Natural killer cell treated with Interleukin-12 subunit alpha and Interleukin-12 subunit beta and Interleukin-15 and Interleukin-18, amount 100 ng/mL, for 72 hours (primary cell): ENCODE data around the gene ANKRD13B. TPM values are rescaled to one million over a fixed set of nuclear protein-coding genes. Genes with fewer than 3 reads are reported as not detected.

ENCODE experiments used
- ATAC-seq, 2 donors: fragments of 150-1000 bp; cut with Tn5 transposase in 1 of 2; sonication (Bioruptor Pico), chemical (Tn5 transposase) in 1 of 2; 2 replicates each; pipeline ENCODE4 v1.10.0; 2021
- DNase-seq: peaks from one replicate; pipeline ENCODE4 v3.0.0; 2022; ENCODE audit warnings: low spot score
- H3K27ac Mint-ChIP-seq, 2 donors: 1 replicate in 1 of 2; 2 replicates in 1 of 2; pipeline ENCODE4 v1.8.0; 2022; ENCODE audit warnings: mixed read lengths in 2 of 2, mild to moderate bottlenecking in 1 of 2, moderate library complexity in 1 of 2
- H3K27me3 Mint-ChIP-seq, 2 donors: 1 replicate in 1 of 2; 2 replicates in 1 of 2; pipeline ENCODE4 v1.8.0; 2022; ENCODE audit warnings: mixed read lengths in 2 of 2
- H3K36me3 Mint-ChIP-seq: one replicate; pipeline ENCODE4 v1.8.0; 2022; ENCODE audit warnings: mixed read lengths
- H3K4me1 Mint-ChIP-seq, 2 donors: 1 replicate in 1 of 2; 2 replicates in 1 of 2; pipeline ENCODE4 v1.8.0; 2022; ENCODE audit warnings: low read depth in 2 of 2, mixed read lengths in 2 of 2, mild to moderate bottlenecking in 1 of 2
- H3K4me3 Mint-ChIP-seq: one replicate; pipeline ENCODE4 v1.8.0; 2022; ENCODE audit warnings: mixed read lengths
- H3K9me3 Mint-ChIP-seq: 2 replicates; pipeline ENCODE4 v1.8.0; 2022; ENCODE audit warnings: mixed read lengths
- total RNA-seq, 2 donors: library from RNA; stranded (reverse); gene quantifications; one replicate each; pipeline ENCODE4 v1.2.3, GENCODE V29; 2022

The ANKRD13B gene
- total RNA-seq, 2 donors from 2014 or later, result 4.4 to 32.5 TPM

- H3K27ac Mint-ChIP-seq, result no peak overlapping the region
- no peak overlapping the region for H3K4me3 Mint-ChIP-seq
- no peaks in the 10 kb centered on the region for H3K36me3 Mint-ChIP-seq
- ATAC-seq, result no peak
- no peak for DNase-seq
- peaks cover 23 to 31% of the 10 kb centered on the region in 2 donors for H3K4me1 Mint-ChIP-seq
- no peaks in the 10 kb centered on the region for H3K9me3 Mint-ChIP-seq
- H3K27me3 Mint-ChIP-seq, result no peaks in the 10 kb centered on the region
These were observed 18.6 kb downstream of the ANKRD13B start for GRCh38 chr17:29611351-29612093.

GRCh38 chr17:29612094-29612403, 19.1 kb downstream of the ANKRD13B start:
- Mint-ChIP-seq H3K4me3 (no peak overlapping the region), H3K27ac (no peak overlapping the region), H3K4me1 (peaks cover 28 to 36% of the 10 kb centered on the region in 2 donors), H3K36me3 (no peaks in the 10 kb centered on the region), H3K9me3 (no peaks in the 10 kb centered on the region), H3K27me3 (no peaks in the 10 kb centered on the region)
- ATAC-seq, result no peak
- no peak for DNase-seq

- Mint-ChIP-seq H3K27ac (no peak overlapping the region), H3K9me3 (no peaks in the 10 kb centered on the region), H3K4me1 (peaks cover 34 to 41% of the 10 kb centered on the region in 2 donors), H3K4me3 (no peak overlapping the region), H3K27me3 (no peaks in the 10 kb centered on the region), H3K36me3 (no peaks in the 10 kb centered on the region)
- no peak for ATAC-seq
- DNase-seq, result no peak
These were observed 19.7 kb downstream of the ANKRD13B start for GRCh38 chr17:29612404-29613280.

GRCh38 chr17:29613352-29613837, 20.5 kb downstream of the ANKRD13B start:
- Mint-ChIP-seq H3K27ac (no peak overlapping the region), H3K36me3 (no peaks in the 10 kb centered on the region), H3K27me3 (no peaks in the 10 kb centered on the region)

GRCh38 chr17:29613856-29614255, 20.9 kb downstream of the ANKRD13B start:
- peaks cover 34 to 42% of the 10 kb centered on the region in 2 donors for H3K4me1 Mint-ChIP-seq
- no peak for DNase-seq
- H3K9me3 Mint-ChIP-seq, result no peaks in the 10 kb centered on the region

More at GRCh38 chr17:29613352-29613837, 20.5 kb downstream of the ANKRD13B start:
- no peaks in the 10 kb centered on the region for H3K9me3 Mint-ChIP-seq
- DNase-seq (peak; percentile 93), ATAC-seq (peak; percentile 52 to 74)
- no peak overlapping the region for H3K4me3 Mint-ChIP-seq
- H3K4me1 Mint-ChIP-seq, result peaks cover 34 to 44% of the 10 kb centered on the region in 2 donors

GRCh38 chr17:29614349-29615047, 21.6 kb downstream of the ANKRD13B start:
- no peaks in the 10 kb centered on the region for H3K36me3 Mint-ChIP-seq
- H3K27ac Mint-ChIP-seq, result peak overlapping the region in 1 of 2 donors; percentile 59
- DNase-seq (no peak), ATAC-seq (no peak)
- peaks cover 34 to 37% of the 10 kb centered on the region in 2 donors for H3K4me1 Mint-ChIP-seq
- no peaks in the 10 kb centered on the region for H3K9me3 Mint-ChIP-seq
- peak overlapping the region; percentile 86 for H3K4me3 Mint-ChIP-seq
- H3K27me3 Mint-ChIP-seq, result no peaks in the 10 kb centered on the region

More at GRCh38 chr17:29613856-29614255, 20.9 kb downstream of the ANKRD13B start:
- Mint-ChIP-seq H3K36me3 (no peaks in the 10 kb centered on the region), H3K4me3 (peak overlapping the region; percentile 34), H3K27me3 (no peaks in the 10 kb centered on the region), H3K27ac (no peak overlapping the region)
- ATAC-seq, result no peak

GRCh38 chr17:29615048-29615385, 22.1 kb downstream of the ANKRD13B start:
- Mint-ChIP-seq H3K36me3 (no peaks in the 10 kb centered on the region), H3K4me3 (peak overlapping the region; percentile 86), H3K9me3 (no peaks in the 10 kb centered on the region), H3K27me3 (no peaks in the 10 kb centered on the region), H3K4me1 (peaks cover 34 to 35% of the 10 kb centered on the region in 2 donors), H3K27ac (peak overlapping the region; percentile 56 to 59)
- ATAC-seq (peak in 1 of 2 donors; percentile 43), DNase-seq (peak; percentile 64)

GRCh38 chr17:29615492-29616299, 22.8 kb downstream of the ANKRD13B start:
- DNase-seq, result peak; percentile 87
- Mint-ChIP-seq H3K4me1 (peaks cover 34 to 35% of the 10 kb centered on the region in 2 donors), H3K36me3 (no peaks in the 10 kb centered on the region), H3K4me3 (peak overlapping the region; percentile 86), H3K27ac (peak overlapping the region; percentile 56 to 59), H3K9me3 (no peaks in the 10 kb centered on the region), H3K27me3 (no peaks in the 10 kb centered on the region)
- peak; percentile 83 to 88 for ATAC-seq

- peak overlapping the region; percentile 86 for H3K4me3 Mint-ChIP-seq
- H3K36me3 Mint-ChIP-seq, result no peaks in the 10 kb centered on the region
- DNase-seq, result no peak
- no peaks in the 10 kb centered on the region for H3K9me3 Mint-ChIP-seq
- H3K27ac Mint-ChIP-seq, result peak overlapping the region; percentile 68 to 81
- H3K27me3 Mint-ChIP-seq, result no peaks in the 10 kb centered on the region
- H3K4me1 Mint-ChIP-seq, result peaks cover 34 to 35% of the 10 kb centered on the region in 2 donors
- ATAC-seq, result no peak
These were observed 23.5 kb downstream of the ANKRD13B start for GRCh38 chr17:29616300-29617048.

- H3K36me3 Mint-ChIP-seq, result no peaks in the 10 kb centered on the region
- DNase-seq (peak; percentile 89), ATAC-seq (peak; percentile 77 to 81)
- no peaks in the 10 kb centered on the region for H3K9me3 Mint-ChIP-seq
- H3K4me3 Mint-ChIP-seq, result peak overlapping the region; percentile 86
- peak overlapping the region; percentile 68 to 81 for H3K27ac Mint-ChIP-seq
- no peaks in the 10 kb centered on the region for H3K27me3 Mint-ChIP-seq
- H3K4me1 Mint-ChIP-seq, result peaks cover 37 to 38% of the 10 kb centered on the region in 2 donors
These were observed 24.2 kb downstream of the ANKRD13B start for GRCh38 chr17:29617125-29617480.

GRCh38 chr17:29617481-29618271, 24.7 kb downstream of the ANKRD13B start:
- DNase-seq (peak; percentile 91), ATAC-seq (peak; percentile 66 to 75)
- no peaks in the 10 kb centered on the region for H3K36me3 Mint-ChIP-seq
- peaks cover 38 to 39% of the 10 kb centered on the region in 2 donors for H3K4me1 Mint-ChIP-seq
- no peaks in the 10 kb centered on the region for H3K9me3 Mint-ChIP-seq
- peak overlapping the region; percentile 86 for H3K4me3 Mint-ChIP-seq
- H3K27me3 Mint-ChIP-seq, result no peaks in the 10 kb centered on the region
- peak overlapping the region; percentile 68 to 81 for H3K27ac Mint-ChIP-seq
